NOMO-1 (cell line): ENCODE measurements around the gene KANTR.
"Not testable (repeated sequence)": the region's sequence is repeated elsewhere in the genome, so short reads cannot be mapped to it uniquely, and the experiment has no call there.

Experiments
- DNase-seq, 2 experiments: peaks; one replicate each; lab custom pipeline; 2025; ENCODE audit not compliant: unreplicated experiment in 2 of 2; lab: John Stamatoyannopoulos, UW

The KANTR gene

DNA sequence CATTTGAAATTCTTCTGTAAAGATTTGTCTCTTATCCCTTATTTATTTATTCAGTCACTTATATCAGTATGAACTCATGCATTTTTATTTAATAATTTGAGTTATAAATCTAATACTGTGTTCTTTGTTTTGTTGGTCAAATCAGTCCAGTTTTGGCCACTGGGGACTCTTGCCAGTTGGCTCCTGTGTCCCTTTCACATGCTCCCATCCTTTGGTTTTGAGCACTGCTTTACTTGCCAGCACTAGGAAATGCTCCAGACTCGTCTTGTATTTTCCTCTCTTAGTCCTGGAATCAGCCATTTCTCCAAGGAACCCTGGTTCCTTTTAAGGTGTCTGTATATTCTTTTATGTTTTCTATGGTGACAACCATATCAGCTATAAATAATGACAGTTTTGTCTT, 28.1 kb downstream of the KANTR start:
- no peak for DNase-seq

GRCh38 chrX:53125506-53125905, 31.6 kb downstream of the KANTR start:
- DNase-seq: no peak

DNA sequence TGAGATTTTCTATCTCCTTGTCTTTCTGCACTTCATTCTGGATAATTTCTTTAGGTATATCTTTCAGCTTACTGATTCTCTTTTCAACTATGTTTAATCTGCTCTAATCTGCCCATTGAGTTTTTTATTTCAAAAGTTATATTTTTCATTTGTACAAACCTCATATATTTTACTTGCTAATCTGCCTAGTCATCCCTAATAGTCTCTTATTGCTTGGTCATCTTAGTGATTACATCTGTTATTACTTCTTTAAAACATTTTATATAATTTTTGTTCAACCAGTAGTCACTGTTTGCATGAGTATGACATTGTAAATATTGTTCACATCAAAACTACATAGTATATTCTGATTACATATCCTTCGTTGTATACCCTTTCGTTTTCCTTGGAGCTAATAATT, 32.4 kb downstream of the KANTR start:
- DNase-seq: no peak

- DNase-seq: no peak
Observed at GRCh38 chrX:53128097-53128749, 34.3 kb downstream of the KANTR start.

DNA sequence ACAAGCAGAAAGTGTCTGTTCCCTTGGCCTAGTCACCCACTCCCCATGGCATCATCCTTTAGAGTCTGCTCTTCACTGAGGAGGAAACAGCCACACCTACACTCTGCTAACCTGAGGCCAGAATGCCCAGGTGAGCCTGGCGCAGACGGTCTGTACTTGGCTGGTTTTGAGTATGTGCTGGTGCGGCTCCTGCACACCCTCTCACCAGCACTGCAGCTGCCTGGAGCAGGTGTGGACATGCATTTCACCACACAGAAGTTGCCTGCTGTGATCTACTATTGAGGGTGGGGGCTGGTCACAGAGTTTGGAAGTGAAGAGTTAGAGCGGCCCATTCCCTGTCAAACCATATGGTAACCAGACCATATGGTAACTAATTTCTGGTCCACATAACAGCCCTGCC, 39.5 kb downstream of the KANTR start:
- DNase-seq: no peak

GRCh38 chrX:53135581-53135980, 41.6 kb downstream of the KANTR start:
- no peak for DNase-seq

- DNase-seq: no peak
Observed at GRCh38 chrX:53153581-53153980, 59.6 kb downstream of the KANTR start.

GRCh38 chrX:53155512-53156206, 61.7 kb downstream of the KANTR start:
- no peak for DNase-seq

GRCh38 chrX:53156207-53156596, 62.3 kb downstream of the KANTR start:
- no peak for DNase-seq

DNA sequence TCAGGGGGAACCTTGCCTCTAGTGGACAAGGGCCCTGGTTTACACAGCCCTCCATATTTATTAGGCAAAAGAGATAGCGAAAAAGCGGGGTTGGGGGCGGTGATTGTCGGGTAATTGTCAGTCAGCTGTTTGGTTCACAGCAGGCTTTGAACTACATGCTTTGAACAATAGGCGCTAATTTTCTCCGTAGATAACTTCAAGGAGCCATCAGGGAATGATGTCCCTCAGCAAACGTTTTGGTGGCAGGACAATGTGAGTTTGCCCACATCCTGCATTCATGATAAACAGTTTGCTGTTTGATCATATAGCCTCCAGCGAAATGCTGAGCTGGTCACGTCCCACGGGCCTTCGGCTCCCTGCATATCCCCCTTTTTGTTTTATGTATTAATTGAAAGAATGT, 65.2 kb downstream of the KANTR start:
- DNase-seq: no peak

DNA sequence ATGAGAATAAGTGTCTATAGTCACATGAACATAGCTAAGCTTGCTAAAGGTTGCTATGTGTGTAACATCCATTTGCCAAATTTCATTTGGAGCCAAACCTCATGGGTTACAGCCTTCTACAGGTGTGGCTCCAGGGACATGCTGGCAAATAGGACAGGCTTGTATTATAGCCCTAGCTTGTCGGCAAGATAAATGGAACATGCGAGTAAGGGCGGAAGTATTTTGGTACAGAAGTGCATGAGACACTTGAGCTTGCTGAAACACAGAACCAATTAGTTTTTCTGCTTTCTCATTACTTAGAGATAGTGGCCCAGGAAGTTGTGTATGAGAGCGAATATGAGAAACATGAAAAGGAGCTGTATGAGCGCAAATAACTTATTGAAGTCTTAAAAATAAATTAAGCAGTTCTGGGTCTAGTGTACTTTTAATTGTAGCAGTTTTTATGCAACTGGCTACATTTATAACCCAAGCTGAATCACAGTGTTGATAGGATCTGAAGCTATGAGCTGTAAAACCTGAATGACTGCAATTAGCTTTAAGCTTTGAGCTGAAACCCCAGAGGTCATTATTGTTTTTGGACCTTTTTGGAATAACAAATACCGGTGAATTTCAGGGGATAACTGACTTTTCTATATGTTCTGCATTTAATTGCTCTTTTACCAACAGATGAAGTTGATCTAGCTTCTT, 66.5 kb downstream of the KANTR start:
- no peak for DNase-seq

DNA sequence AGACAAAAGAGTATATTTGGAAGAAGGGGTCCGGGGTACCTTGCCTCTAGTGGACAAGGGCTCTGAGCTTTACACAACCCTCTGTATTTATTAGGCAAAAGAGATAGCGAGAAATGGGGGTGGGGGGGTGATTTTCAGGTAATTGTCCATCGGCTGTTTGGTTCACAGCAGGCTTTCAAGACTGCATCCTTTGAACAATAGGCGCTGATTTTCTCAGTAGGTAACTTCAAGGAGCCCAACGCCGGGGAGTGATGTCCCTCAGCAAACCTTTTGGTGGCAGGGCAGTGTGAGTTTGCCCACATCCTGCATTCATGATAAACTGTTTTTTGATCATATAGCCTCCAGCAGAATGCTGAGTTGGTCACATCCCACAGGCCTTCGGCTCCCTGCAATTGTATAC, 69.5 kb downstream of the KANTR start:
- no peak for DNase-seq

DNA sequence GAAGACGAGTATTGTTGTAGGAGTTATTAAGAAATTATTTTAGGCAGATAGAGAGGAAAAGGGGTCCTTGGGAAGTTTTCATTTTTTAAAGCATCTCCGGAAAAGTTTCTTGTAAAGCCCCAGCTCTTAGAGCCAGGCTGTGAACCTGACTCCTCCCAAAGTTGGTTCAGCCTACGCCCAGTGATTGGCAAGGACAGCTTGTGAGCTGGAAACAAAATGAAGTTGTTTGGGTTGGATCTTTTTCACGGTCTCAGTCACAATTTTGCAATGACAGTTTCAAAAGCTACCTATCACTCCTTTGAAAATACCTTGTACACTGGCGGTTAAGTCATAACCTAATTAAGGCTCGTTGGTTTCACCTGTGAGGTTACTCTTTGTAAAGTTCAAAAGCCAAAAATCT, 70.6 kb downstream of the KANTR start:
- DNase-seq: not testable (repeated sequence)

DNA sequence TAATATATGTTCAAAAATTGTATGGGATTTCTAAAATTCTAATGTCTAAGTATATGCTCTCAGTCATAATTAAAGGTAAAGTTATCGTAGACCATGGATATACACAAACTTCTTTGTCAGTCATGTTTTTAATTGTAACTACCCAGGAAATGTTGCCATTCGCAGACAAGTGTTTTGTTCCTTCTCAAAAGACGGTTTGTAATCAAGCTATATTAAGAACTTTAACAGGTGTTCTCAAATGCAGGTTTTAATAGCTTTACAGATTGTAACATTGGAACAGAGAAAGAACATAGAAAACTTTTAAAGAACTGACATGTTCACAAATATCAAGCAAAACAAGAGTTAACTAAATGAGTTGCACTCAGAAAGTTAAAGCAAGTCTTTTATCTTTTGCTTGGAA, 72.2 kb downstream of the KANTR start:
- no peak for DNase-seq

GRCh38 chrX:53171356-53171755, 77.4 kb downstream of the KANTR start:
- DNase-seq: no peak
